HG02938 (cell line): ENCODE data around the gene PLEK.
"Not testable (repeated sequence)": the region's sequence is repeated elsewhere in the genome, so short reads cannot be mapped to it uniquely, and the experiment has no call there.

Experiments used
- ATAC-seq: cut with Tn5 transposase; IDR thresholded peaks from one replicate; pipeline ENCODE4 v1.9.1; 2021; ENCODE audit warnings: mild to moderate bottlenecking, moderate library complexity; ENCODE audit not compliant: unreplicated experiment

The PLEK gene

DNA sequence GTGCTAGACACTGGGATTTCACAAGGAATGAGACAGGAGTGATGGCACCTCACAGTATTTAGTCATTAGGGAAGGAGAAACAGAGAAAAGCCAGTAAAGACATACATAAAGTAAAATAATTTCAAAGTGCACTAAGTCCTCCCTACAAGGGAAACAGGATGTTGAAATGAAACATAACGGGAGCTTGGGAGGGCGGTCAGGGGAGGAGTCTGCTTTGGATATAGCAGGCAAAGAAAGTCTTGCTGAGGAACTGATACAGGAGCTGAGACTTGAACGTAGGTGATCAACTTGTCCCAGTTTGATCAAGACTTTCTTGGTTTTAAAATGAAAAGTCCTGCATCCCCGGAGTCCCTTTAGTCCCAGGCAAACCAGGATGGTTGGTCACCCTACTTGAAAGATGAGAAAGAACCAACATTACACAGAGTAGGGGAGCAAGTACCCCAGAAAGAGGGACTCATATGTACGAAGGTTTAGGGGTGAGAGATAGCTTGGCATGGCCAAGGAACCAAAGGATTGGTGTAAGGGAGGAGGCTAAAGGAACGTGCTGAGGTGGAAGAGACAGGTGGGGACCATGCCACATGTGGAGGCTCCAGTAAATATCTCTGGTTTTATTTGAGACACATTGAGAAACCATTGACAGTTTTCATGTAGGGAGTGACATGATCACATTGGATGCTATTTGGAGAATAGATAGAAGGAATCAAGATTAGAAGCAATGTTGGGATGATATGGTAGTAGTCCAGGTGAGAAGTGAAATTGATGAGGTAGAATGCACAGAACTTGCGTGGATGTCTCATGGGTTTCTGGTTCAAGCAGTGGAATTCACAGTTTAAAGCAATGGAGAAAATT is 73.6 kb downstream of the PLEK start:
- ATAC-seq, result no peak

DNA sequence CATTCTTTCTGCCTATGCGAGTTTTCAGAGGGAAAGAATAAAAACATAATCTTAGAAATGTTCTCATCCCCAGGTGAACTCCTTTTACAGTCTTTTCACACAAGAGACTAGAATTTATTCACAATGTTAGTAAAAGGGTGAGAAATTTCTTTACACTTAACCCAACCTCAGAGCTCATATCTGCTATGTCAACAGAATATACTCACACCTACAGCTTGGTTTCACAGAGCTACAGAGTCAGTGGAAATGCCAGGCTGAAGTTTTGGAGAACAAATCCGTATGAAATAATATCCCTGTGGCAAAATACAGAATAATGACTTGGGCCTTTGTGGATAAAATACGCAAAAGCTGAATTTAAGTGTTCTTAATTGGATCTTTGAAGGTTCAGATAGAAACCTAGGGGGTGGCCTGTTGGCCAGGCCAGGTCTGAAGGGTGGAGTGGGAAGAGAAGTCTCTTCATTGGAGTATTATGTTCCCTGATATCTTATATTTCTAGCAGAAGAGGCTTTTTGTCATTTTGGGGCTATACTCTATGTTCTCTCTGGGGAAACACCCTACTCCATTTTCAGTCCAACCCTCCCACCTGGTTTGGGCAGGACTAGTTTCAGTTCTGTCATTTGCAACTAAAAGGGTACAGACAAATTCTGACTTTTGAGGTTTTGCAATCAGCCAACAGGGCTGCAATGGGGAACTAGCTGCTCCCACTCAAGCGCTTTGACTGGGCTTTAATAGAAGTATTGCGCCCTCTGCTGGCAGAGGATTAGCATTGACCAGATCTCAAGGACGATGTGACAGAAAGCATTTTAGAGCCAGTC is 76.3 kb downstream of the PLEK start:
- ATAC-seq, result peak; percentile 98

DNA sequence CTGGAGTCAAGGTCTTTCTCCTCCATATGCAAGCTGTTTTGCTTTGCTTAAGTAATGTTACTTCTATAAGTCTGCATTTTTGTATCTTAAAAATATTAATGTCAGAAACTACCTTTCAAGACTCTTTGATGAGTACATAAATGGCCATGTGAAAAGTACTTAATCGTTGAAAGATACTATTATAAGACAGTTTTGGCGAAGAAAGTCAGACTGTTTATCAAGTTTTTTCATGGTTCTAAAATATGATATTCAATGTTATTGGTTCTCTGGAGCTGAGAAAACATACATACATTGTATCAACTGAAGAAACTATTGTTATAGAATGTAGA is 76.9 kb downstream of the PLEK start:
- no peak for ATAC-seq

DNA sequence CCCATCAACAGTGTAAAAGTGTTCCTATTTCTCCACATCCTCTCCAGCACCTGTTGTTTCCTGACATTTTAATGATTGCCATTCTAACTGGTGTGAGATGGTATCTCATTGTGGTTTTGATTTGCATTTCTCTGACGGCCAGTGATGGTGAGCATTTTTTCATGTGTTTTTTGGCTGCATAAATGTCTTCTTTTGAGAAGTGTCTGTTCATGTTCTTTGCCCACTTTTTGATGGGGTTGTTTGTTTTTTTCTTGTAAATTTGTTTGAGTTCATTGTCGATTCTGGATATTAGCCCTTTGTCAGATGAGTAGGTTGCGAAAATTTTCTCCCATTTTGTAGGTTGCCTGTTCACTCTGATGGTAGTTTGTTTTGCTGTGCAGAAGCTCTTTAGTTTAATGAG is 81.3 kb downstream of the PLEK start:
- not testable (repeated sequence) for ATAC-seq
